AG08395 (cell line): Measurements from ENCODE around the gene FBXO42.
A peak's percentile ranks its signal among the peaks of the same experiment; 100 is the strongest.

Experiments
- DNase-seq: peaks from one replicate; pipeline ENCODE4 v3.0.0; 2012; ENCODE audit warnings: mixed read lengths, low spot score

FBXO42 gene

DNA sequence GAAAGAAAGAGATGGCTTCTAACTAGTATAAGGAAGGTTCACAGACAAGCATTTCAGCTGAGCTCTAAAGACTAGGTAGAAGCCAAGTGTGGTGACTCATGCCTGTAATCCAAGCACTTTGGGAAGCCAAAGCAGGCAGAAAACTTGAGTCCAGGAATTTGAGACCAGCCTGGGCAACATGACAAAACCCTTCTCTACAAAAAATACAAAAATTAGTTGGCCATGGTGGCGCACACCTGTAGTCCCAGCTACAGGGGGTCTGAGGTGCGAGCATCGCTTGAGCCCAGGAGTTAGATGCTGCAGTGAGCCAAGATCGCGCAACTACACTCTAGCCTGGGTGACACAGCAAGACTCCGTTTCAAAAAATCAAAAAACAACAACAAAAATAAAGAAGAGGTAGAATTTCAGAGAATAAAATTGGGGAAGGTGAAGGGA, 27.8 kb downstream of the FBXO42 start:
- DNase-seq = peak; percentile 72

DNA sequence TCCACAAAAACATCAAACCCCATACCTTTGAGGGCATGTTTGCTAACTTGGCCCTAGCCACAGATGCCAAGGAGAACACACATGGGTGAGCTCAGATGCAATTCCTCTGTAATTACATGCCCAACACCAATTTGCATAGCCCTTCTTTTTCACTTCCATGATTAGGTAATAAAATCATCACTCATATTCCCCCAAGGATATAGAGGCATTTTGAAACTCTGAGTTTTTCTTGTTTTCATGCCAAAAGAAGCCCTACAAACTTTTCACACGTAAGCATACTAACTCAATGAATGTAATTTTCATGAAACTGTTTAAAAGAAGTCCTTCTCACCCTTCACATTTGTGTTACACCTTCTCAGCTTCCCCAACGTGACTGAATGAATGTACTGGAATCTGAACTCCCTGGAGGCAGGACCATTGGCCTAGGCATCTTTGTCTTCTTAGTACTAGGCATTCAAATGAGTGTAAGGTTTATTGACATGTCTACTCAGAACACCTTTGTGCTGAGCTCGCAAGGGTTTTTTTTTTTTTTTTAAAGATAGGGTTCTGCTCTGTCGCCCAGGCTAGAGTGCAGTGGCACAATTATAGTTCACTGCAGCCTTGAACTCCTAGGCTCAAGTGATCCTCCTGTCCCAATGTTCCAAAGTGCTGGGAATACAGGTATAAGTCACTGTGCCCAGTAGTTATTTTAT, 31.0 kb downstream of the FBXO42 start:
- DNase-seq = no peak

DNA sequence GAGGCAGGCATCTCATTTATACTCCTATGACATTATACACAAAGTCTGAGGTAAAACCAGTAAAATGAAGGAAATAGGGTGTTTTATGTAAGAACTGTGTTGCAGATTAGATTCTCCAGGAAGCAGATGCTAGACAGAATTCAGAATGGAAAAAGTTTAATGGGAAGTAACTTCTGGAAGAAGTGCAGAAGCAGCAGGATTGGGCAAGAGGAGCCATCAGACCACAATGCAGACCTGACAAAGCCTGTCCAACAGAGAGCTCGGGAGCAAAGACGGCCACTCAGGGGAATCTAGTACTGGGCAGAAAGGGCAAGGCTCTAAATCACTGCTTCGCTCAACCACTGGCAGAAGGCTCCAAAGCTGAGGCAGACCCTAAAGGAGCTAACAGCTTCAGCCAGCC, 33.7 kb downstream of the FBXO42 start:
- DNase-seq = peak; percentile 29

DNA sequence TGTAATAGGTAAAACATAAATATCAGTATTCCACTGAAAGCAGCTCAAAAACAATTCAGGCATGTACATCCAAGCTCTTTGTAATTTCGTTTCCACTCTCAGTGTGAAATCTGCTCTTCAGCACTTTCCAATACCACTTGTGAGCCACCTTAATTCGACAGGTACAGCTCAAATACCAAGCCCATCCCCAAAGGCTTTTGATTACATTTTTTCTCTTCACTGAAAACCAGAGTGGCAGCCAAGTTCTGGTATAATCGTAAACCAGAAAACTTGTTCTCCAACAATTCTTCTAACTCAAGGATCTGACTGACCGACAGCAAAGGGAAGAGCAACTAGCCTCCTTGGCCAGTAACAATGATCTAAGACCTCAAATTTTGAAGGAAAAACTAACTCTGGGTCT, 36.8 kb downstream of the FBXO42 start:
- no peak for DNase-seq

DNA sequence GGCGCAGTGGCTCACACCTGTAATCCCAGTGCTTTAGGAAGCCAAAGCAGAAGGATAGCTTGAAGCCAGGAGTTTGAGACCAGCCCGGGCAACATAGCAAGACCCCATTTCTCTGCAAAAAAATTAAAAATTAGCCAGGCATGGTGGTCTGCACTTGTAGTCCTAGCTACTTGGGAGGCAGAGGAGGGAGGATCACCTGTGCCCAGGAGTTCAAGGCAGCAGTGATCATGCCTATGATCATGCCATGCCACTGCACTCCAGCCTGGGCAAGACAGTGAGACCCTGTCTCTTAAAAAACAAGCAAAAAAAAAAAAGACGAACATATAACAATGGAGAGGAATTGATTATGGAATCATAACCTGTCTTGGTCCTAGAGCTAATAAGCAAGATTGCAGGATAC, 45.1 kb downstream of the FBXO42 start:
- no peak for DNase-seq

DNA sequence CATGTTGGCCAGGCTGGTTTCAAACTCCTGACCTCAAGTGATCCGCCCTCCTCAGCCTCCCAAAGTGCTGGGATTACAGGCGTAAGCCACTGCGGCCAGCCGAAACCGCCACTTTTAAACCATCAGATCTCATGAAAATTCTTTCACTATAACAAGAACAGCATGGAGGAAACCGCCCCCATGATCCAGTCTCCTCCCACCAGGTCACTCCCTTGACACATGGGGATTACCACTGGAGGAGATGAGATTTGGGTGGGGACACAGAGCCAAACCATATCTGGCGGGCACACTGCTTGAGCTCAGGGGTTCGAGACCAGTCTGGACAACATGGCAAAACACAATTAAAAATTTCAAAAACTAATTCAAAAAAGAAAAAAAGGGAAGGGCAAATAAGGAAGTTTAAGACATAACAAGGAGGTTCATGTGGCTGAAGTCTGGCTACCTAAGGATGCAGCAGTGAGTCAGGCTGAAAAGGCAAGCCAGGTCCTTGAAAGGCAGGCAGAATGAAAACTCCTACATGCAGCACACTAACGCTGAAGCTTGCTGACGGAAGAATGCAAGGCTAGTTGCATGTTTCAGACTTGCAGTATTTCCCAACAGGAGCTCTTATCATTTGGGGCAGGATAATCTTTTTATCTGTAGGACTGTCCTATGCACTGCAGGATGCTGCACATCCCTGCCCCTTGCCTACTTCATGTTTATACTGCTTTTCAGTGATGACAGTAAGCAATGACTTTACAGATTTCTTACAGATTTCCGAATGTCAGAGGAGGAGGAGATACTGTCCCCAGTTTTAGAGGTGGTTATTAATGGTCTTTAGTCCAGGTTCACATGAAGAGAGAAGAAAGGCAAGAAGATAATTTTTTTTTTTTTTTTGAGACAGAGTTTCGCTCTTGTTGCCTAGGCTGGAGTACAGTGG, 49.3 kb downstream of the FBXO42 start:
- DNase-seq = no peak

DNA sequence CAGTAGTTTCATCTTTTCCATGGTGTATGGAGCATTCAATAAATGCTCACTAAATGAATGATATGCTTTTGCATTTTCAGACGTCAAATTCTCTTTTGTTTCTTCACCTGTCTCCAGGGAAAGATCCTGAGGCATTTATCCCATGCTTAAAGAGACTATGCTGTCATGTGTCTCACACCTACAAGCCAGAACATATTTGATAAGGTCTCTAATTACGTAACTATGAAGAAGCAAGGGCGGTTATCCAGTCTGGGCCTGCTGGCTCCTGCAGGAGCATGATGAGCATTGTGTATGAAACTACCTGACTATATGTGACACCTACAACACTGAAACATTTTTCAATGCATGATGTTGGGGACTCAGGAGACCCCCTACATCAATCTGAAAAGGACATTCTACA, 51.8 kb downstream of the FBXO42 start:
- DNase-seq = no peak

DNA sequence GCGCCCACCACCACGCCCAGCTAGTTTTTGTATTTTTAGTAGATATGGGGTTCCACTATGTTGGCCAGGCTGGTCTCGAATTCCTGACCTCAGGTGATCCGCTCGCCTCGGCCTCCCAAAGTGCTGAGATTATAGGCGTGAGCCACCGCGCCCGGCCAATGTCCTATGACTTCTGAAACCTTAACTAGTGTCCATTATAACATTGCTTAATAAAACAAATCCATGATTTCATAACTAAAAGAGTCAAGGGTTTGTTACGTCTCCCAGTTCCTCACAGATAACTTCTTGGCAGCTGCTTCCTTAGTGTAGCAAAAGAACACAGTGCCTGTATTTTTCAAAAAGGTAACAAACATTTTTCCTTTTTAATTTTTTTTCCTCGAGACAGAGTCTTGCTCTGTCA, 53.6 kb downstream of the FBXO42 start:
- DNase-seq = no peak

DNA sequence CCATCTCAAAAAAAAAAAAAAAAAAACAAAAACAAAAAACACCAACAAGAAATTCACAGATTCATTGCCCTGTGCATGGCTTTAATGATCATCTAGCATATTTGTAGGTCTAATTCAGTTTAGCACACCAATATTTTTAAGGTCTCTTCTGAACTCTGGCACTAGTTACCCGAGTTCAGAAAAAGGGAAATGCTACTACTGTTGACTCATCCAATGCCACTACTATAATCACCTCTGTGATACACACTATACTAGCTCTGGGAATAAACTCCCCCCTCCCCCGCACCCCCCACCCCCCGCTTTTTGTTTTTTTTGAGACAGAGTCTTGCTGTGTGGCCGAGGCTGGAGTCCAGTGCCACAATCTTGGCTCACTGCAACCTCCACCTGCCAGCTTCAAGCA, 55.6 kb downstream of the FBXO42 start:
- DNase-seq = no peak

DNA sequence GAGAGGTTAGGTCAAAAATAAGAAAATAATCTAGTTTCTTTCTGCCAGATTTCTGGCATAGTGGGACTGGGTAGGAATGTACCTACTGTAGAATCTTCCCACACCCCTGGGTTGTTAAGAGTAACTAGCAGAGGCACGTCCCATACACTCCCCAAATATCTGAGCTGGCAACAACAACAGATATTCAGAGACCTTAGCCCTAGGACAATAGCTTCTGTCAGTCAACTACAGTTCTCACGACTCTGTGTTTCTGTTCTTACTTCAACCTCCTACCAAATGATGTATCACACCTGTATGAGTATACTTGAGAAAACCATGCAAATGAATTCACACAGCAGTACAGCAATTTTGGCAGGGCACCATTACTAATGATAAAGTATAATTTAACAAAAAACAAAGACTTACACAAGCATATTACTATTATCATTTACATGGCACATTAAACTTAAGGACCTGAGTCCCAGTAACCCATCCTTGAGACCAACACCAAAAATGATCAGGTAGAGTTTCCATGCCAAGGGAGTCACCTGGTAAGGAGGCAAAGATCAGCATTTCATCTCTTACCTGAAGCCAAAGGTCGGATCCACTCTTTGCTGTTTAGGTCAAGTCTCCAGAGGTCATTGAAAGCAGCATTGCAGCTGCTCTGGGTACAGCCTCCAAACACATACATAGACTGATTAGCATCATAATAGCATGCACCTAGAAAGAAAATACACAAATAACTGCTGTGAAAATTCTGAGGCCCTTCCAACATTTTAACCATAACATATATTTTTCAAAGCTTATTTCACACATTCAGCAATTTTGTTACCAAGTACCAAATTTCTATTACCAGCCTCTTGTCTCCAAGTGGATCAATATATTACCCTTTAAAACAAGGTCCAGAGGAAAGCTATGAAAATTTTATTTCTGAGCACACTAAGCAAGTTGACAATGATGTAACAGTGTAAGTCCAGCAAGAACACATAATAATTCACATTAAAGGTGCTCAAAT, 57.8 kb downstream of the FBXO42 start:
- no peak for DNase-seq

DNA sequence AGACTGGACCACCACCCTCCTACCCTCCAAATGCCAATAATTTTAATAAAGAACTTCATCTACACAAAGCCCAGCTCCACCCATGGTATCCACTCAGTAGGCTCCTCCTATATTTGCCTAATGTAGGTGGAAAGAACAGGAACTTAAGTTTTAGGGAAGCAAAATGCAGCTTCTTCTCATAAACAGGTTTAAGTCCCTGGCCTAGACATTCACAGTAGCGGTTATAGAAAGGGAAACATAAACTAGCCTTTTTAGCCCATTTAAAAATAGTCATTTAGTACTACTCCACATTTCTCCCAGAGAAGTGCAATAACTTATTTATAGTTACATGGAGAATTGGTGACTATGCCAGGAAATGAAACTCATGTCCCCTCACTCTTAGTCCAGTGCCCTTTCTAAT, 58.7 kb downstream of the FBXO42 start:
- DNase-seq = no peak

DNA sequence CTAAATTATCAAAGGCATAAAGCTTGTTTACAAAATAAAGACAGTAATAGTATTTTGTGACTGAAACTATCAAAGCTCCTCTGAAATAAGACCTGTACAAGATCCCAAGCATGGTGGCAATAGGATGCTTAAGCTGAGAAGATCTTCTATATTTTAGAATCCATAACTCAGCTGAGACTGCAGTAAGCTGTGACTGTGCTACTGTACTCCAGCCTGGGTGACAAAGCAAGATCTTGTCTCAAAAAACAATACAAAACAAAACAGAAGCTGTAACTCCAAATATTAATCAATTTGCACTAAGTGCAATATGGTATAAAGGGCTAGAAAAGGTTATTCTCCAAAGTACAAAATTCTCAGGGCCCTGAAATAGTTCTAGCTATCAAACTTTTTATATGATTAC, 59.5 kb downstream of the FBXO42 start:
- DNase-seq = no peak

DNA sequence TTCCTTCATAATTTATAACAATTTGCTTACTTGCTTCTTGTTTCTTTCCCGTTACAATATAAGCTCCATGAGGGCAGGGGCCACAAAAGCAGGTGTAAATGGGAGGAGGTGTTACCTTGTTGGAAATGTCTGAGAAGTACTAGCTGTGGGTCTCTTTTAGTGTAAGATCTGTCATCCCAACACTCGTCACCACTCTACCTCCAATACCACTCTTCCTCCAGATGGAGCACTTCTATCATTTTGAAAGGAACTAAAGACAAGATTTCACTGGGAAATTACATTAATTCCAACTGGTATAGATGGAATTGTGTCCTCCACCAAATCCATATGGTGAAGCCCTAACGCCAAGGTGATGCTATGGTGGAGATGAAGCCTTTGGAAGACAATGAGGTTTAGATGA, 62.3 kb downstream of the FBXO42 start:
- DNase-seq = no peak

DNA sequence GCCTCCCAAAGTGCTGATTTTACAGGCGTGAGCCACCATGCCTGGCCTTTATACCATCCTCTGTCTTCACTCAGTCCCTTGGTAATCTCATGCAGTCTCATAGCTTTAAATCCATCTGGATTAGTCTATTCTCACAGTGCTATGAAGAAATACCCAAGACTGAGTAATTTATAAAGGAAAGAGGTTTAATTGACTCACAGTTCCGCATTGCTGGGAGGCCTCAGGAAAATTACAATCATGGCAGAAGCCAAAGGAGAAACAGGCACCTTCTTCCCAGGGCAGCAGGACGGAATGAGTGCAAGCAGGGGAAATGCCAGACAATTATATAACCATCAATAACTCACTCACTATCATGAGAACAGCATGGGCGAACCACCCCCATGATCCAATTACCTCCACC, 66.2 kb downstream of the FBXO42 start:
- DNase-seq = no peak

DNA sequence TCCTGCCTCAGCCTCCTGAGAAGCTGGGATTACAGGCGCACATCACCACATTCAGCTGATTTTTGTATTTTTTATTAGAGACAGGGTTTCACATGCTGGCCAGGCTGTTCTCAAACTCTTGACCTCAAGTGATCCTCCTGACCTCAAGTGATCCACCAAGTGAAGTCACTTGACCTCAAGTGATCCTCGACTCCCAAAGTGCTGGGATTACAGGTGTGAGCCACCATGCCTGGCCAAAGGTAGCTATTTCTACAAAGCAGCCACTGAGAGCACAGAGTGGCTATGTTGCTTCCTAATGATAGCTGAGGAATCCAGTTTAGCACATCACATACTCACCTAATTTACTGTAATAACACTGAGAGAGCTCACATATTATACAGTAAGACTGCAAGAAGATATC, 70.5 kb downstream of the FBXO42 start:
- no peak for DNase-seq

DNA sequence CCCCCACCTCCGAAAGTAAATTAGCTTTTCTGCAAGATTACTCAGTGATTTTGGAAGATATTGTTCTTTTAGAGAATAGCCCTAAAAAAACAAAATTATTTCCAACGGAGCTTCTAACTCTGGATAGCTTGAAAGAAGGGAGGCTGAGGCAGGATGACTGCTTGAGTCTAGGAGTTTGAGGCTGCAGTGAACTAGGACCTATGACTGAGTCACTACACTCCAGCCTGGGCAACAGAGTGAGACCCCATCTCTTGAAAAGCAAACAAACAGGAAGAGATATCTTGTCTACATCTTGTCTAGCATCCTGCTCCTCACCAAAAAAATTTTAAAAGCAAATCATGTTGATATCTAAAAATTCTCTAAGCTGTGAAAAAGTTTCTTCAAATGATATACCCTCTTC, 73.1 kb downstream of the FBXO42 start:
- DNase-seq = no peak

DNA sequence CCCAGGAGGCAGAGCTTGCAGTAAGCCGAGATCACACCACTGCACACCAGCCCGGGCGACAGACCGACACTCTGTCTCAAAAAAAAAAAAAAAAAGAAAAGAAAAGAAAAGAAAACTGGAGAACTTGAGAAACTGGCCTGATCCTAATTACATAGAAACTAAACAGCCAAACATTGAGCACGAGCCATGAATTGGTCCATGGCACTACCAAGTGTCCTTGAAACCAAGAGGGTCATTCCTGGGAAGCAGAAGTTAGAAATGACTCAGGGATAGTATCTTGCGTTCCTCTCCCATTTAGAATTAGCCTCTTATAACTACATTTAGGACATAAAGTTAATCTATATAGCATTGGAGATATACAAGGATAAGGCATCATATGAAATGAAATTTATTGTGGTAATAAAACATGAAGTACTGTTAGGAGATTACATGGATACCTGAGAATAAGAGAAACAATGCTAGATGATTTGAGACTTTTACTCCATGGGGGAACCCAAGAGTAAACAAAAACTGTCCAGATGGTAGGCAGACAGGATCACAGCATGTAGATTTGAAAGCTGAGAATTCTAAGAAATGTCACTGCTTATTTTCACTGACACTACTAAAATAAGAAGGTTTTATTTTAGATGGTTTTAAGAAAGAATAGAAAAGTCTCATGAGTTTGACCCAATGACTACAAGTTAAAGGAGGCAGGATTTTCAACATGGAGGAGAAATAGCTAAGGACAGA, 75.8 kb downstream of the FBXO42 start:
- DNase-seq = no peak

DNA sequence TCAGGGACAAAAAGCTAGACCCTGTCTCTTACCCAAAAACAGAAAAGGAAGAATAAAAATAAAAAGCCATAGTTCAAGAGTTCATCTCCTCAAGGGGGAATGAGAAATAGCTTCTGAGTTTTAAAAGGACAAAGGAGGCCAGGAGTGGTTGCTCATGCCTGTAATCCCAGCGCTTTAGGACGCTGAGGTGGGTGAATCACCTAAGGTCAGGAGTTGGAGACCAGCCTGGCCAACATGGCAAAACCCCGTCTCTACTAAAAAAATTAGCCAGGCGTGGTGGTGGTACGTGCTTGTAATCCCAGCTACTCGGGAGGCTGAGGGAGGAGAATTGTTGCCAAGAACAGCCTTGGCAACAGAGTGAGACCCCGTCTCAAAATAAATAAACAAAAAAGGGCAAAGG, 76.7 kb downstream of the FBXO42 start:
- DNase-seq = no peak

DNA sequence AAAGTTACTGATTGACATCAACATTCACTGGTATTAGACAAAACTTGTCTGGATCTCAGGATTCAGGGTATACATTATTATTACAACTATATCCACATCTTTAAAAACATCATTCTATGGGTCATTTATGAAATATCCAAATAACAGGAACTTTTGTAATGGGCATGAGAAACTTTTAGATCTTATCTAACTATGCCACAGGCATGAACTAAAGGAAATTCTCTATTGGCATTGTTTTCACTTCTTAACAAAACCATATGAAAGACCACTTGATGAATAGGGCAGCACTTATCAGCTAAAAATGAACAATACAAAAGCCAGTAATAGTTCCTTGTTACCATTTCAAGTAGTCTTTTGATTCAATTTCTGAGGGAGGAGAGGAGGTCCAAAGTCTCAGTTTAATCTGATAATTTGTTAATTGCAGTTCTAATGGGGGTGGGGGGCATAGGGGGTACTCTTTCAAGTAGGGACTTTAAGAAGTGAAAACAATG, 84.5 kb downstream of the FBXO42 start:
- DNase-seq = no peak

DNA sequence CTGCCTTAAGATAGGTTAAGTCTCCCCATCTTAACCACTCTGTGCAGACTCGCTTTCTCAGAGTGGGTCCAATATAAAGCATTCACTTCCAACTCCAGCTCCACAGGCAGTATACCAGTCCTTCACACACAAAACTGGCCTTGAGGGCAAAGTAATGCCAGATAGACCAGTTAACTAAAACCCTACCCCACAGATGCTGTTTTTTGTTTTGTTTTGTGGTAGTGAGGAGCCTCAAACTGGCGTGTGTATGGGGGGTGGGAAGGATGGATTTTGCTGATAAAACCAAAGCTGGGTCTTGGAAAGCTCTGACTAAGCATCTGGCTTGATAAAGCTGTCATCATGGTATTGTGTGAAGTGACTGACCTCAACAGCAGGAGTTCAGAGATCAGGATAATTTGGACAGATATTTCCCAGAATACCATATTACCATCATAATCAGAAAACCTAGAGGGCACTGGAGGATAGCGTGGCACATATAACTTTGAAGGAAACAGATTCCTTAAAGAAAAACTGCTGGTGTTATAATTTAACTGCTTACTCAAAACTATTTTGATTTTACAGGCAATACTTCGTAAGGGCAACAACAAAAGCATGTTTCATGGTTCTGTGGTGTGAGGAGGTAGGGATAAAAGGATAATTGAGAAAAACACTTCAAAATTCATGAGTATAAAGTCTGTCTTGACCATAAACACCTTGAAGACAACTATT, 85.7 kb downstream of the FBXO42 start:
- no peak for DNase-seq

DNA sequence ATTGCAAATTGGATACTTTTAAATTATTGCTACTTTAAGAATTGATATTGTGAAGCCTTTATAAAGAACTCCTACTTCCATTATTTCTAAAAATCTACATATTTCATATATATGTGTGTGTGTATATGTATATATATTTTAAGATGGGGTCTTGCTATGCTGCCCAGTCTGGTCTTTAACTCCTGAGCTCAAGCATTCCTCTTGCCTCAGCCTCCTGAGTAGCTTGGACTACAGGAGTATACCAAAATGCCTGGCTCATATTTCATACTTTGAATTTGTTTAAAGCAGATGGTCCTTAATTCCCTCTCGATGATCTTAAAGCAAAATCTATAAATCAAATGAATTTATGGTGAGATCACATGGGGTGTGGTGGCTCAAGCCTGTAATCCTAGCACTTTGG, 90.2 kb downstream of the FBXO42 start:
- no peak for DNase-seq
